Muscle layer of duodenum (tissue), 2 donors: Measurements from ENCODE around the gene KIF16B.
"Not testable (repeated sequence)": the region's sequence is repeated elsewhere in the genome, so short reads cannot be mapped to it uniquely, and the experiment has no call there.

Source experiments
- H3K27ac ChIP-seq: one replicate; pipeline ENCODE4 v1.7.0; 2013; ENCODE audit warnings: mild to moderate bottlenecking, low read length
- H3K27me3 ChIP-seq: one replicate; pipeline ENCODE4 v1.7.0; 2013; ENCODE audit warnings: low read depth, mild to moderate bottlenecking, control low read depth, low read length
- H3K36me3 ChIP-seq, 2 donors: one replicate each; pipeline ENCODE4 v1.7.0; 2013; ENCODE audit warnings: low read length in 2 of 2, control low read depth in 1 of 2, mild to moderate bottlenecking in 1 of 2; ENCODE audit not compliant: insufficient read depth in 2 of 2, control insufficient read depth in 1 of 2
- H3K4me1 ChIP-seq, 2 donors: one replicate each; pipeline ENCODE4 v1.7.0; 2013; ENCODE audit warnings: low read length in 2 of 2, mild to moderate bottlenecking in 2 of 2, control low read depth in 1 of 2, moderate library complexity in 1 of 2; ENCODE audit not compliant: insufficient read depth in 2 of 2, control insufficient read depth in 1 of 2
- H3K4me3 ChIP-seq, 2 donors: one replicate each; pipeline ENCODE4 v1.7.0; 2013; ENCODE audit warnings: low read length in 2 of 2, low read depth in 1 of 2, mild to moderate bottlenecking in 1 of 2
- H3K9me3 ChIP-seq, 2 donors: one replicate each; pipeline ENCODE4 v1.7.0; 2013; ENCODE audit warnings: low read length in 2 of 2, control low read depth in 1 of 2, mild to moderate bottlenecking in 1 of 2; ENCODE audit not compliant: control insufficient read depth in 1 of 2
- donor health status: healthy.

KIF16B gene

GRCh38 chr20:16445482-16445881 is 127.8 kb downstream of the KIF16B start:
- Histone ChIP-seq H3K4me3 (no peak overlapping the region), H3K36me3 (no peaks in the 10 kb centered on the region), H3K27ac (no peak overlapping the region), H3K4me1 (peaks cover 0 to 8% of the 10 kb centered on the region in 2 donors), H3K27me3 (no peaks in the 10 kb centered on the region), H3K9me3 (no peaks in the 10 kb centered on the region)

DNA sequence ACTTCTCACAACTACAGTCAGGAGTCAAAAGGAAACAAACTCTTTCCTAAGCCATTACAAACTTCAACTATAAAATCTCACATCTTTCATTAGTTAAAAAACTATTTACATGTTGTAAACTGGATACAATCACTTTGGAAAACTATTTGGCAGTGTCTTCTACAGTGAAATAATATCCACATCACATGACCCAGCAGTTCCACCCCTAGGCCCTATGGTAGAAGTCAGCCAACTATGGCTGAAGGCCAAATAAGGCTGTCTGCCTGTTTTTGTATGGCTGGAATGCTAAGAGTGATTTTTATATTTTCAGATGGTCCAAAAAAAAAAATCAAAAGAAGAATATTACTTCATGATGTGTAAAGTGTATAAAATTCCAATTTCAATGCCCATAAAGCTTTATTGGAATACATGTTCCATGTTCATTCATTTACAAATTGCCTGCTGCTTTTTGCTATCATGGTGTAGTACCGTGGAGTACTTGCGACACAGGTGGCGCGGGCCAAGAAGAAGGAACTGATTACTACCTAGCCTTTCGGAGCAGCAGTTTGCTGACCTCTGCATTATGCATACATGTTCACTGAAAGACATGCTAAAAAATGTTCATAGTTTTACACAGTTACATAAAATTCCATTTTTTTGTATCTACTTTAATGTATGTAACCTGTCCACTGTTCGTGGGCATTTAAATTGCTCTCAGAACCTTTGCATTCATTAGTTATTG is 129.0 kb downstream of the KIF16B start:
- no peaks in the 10 kb centered on the region for H3K36me3 ChIP-seq
- no peaks in the 10 kb centered on the region for H3K27me3 ChIP-seq
- no peaks in the 10 kb centered on the region for H3K9me3 ChIP-seq
- peaks cover 0 to 8% of the 10 kb centered on the region in 2 donors for H3K4me1 ChIP-seq
- no peak overlapping the region for H3K4me3 ChIP-seq
- H3K27ac ChIP-seq: no peak overlapping the region

GRCh38 chr20:16441546-16442164 is 131.6 kb downstream of the KIF16B start:
- H3K27me3 ChIP-seq: no peaks in the 10 kb centered on the region
- peaks cover 0 to 8% of the 10 kb centered on the region in 2 donors for H3K4me1 ChIP-seq
- no peak overlapping the region for H3K4me3 ChIP-seq
- no peak overlapping the region for H3K27ac ChIP-seq
- H3K9me3 ChIP-seq: no peaks in the 10 kb centered on the region
- H3K36me3 ChIP-seq: no peaks in the 10 kb centered on the region

DNA sequence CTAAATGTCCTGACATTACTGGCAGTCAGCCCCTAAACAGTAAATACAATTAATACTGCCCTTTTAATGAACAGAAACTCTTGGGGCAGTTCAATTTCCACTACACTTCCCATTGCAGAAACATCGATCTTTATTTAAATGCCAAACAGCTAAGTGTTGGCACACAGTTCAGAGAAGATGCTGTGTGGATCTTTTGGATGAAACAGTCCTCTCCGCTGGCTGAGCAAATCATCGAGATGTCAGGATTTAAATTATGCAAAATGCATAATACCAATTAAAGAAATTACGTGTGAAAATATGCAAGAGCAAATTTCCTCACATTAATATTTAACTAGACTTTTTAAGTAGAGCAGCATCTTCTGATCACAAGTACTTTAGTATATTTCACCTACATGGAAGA is 132.6 kb downstream of the KIF16B start:
- H3K9me3 ChIP-seq: no peaks in the 10 kb centered on the region
- H3K4me1 ChIP-seq: peaks cover 0 to 8% of the 10 kb centered on the region in 2 donors
- H3K36me3 ChIP-seq: peaks cover 0 to 3% of the 10 kb centered on the region in 2 donors
- H3K4me3 ChIP-seq: no peak overlapping the region
- H3K27me3 ChIP-seq: no peaks in the 10 kb centered on the region
- H3K27ac ChIP-seq: no peak overlapping the region

DNA sequence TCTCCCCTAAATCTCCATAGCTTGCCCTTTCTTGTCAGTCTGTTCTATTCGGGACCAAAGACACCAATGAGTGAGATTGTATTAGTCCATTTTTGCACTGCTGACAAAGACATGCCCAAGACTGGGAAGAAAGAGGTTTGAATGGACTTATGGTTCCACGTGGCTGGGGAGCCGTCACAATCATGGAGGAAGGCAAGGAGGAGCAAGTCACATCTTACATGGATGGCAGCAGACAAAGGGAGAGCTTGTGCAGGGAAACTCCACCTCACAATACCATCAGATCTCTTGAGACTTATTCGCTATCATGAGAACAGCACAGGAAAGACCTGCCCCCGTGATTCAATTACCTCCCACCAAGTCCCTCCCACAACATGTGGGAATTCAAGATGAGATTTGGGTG is 133.7 kb downstream of the KIF16B start:
- not testable (repeated sequence) for H3K4me3 ChIP-seq, H3K36me3 ChIP-seq, H3K27me3 ChIP-seq

GRCh38 chr20:16438100-16438499 is 135.1 kb downstream of the KIF16B start:
- peaks cover 0 to 3% of the 10 kb centered on the region in 2 donors for H3K36me3 ChIP-seq
- no peaks in the 10 kb centered on the region for H3K4me1 ChIP-seq
- H3K27me3 ChIP-seq: no peaks in the 10 kb centered on the region
- H3K27ac ChIP-seq: no peak overlapping the region
- no peak overlapping the region for H3K4me3 ChIP-seq
- no peaks in the 10 kb centered on the region for H3K9me3 ChIP-seq

More for the DNA sequence above, 133.7 kb downstream of the KIF16B start:
- not testable (repeated sequence) for H3K4me1 ChIP-seq, H3K9me3 ChIP-seq, H3K27ac ChIP-seq

- Histone ChIP-seq H3K27me3 (no peaks in the 10 kb centered on the region), H3K9me3 (no peaks in the 10 kb centered on the region), H3K4me1 (no peaks in the 10 kb centered on the region), H3K27ac (no peak overlapping the region), H3K36me3 (peaks cover 0 to 3% of the 10 kb centered on the region in 2 donors), H3K4me3 (no peak overlapping the region)
These were observed 135.8 kb downstream of the KIF16B start for GRCh38 chr20:16437387-16437996.

- H3K4me1 ChIP-seq: no peaks in the 10 kb centered on the region
- H3K4me3 ChIP-seq: no peak overlapping the region
- H3K36me3 ChIP-seq: peaks cover 5 to 7% of the 10 kb centered on the region in 2 donors
- H3K27ac ChIP-seq: no peak overlapping the region
- H3K27me3 ChIP-seq: no peaks in the 10 kb centered on the region
- H3K9me3 ChIP-seq: no peaks in the 10 kb centered on the region
These were observed 139.1 kb downstream of the KIF16B start for GRCh38 chr20:16434062-16434664.

DNA sequence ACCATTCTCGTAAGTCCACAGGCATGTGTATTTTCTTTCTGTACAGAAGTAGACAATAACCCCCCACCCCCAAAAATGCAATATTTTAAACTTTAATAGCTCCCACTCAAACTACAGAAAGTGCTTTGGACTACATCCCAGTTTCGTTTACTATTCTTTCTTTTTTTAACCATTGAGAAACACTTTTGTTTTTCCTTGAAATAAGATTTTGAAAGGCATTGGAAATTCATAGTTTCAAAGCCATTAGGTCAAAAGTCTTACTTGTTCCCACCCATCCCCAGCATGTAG is 140.0 kb downstream of the KIF16B start:
- H3K27me3 ChIP-seq: no peaks in the 10 kb centered on the region
- peaks cover 13% of the 10 kb centered on the region in 2 donors for H3K36me3 ChIP-seq
- H3K9me3 ChIP-seq: no peaks in the 10 kb centered on the region
- no peaks in the 10 kb centered on the region for H3K4me1 ChIP-seq
- no peak overlapping the region for H3K4me3 ChIP-seq
- no peak overlapping the region for H3K27ac ChIP-seq

- Histone ChIP-seq H3K4me3 (no peak overlapping the region), H3K27ac (no peak overlapping the region), H3K27me3 (no peaks in the 10 kb centered on the region), H3K4me1 (no peaks in the 10 kb centered on the region), H3K36me3 (peaks cover 17 to 19% of the 10 kb centered on the region in 2 donors), H3K9me3 (no peaks in the 10 kb centered on the region)
These were observed 140.6 kb downstream of the KIF16B start for GRCh38 chr20:16432466-16433292.

DNA sequence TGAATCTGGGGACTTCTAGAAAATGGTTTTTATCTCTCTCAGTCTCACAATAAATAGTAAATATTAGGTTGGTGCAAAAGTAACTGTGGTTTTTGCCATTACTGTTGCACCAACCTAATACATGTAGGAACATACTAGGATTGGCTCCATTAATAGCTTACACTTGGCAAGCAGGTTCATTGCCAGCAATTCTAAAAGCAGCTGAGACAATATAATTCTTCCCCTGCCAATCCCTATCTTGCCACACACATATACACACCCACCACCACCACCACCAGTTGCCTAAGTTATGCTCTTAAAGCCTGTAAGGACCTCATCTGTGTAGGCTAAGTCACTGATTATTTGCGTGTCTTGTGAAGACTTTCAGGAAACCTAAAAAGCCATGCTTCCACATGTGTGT is 145.1 kb downstream of the KIF16B start:
- H3K4me1 ChIP-seq: no peaks in the 10 kb centered on the region
- H3K27ac ChIP-seq: no peak overlapping the region
- no peak overlapping the region for H3K4me3 ChIP-seq
- peaks cover 39 to 52% of the 10 kb centered on the region in 2 donors for H3K36me3 ChIP-seq
- no peaks in the 10 kb centered on the region for H3K9me3 ChIP-seq
- H3K27me3 ChIP-seq: no peaks in the 10 kb centered on the region
